NCI-H2196 treated with DMSO at 0.1 percent for 48 hours (cell line): Measurements from ENCODE around the gene ZNF184.
"Not testable (repeated sequence)": the region's sequence is repeated elsewhere in the genome, so short reads cannot be mapped to it uniquely, and the experiment has no call there.

Experiments used
- DNase-seq: peaks from one replicate; lab custom pipeline; 2025; ENCODE audit not compliant: unreplicated experiment; lab: John Stamatoyannopoulos, UW

The ZNF184 gene

GRCh38 chr6:27426045-27426620, 46.8 kb downstream of the ZNF184 start:
- no peak for DNase-seq

- not testable (repeated sequence) for DNase-seq
Observed at GRCh38 chr6:27424851-27425250, 48.1 kb downstream of the ZNF184 start.

GRCh38 chr6:27422651-27423332, 50.1 kb downstream of the ZNF184 start:
- DNase-seq: no peak

GRCh38 chr6:27419363-27419762, 53.5 kb downstream of the ZNF184 start:
- DNase-seq: no peak

GRCh38 chr6:27415898-27416297, 57.0 kb downstream of the ZNF184 start:
- DNase-seq: no peak

- DNase-seq: no peak
Observed at GRCh38 chr6:27414996-27415395, 57.9 kb downstream of the ZNF184 start.

GRCh38 chr6:27414300-27414699, 58.6 kb downstream of the ZNF184 start:
- no peak for DNase-seq

- no peak for DNase-seq
Observed at GRCh38 chr6:27407153-27407814, 65.6 kb downstream of the ZNF184 start.

GRCh38 chr6:27406085-27406484, 66.8 kb downstream of the ZNF184 start:
- DNase-seq: no peak

- no peak for DNase-seq
Observed at GRCh38 chr6:27400877-27401642, 71.8 kb downstream of the ZNF184 start.
